Activated T-helper 1 cell treated with anti-CD3 and anti-CD28 coated beads, Interleukin-12 subunit alpha, Interleukin-12 subunit beta, Interleukin-2, Interleukin-4 antibody, amounts not matched to agents 30 ng/mL and 10 ng/mL and 1 ng/mL, durations not matched to agents 14 hours and 24 hours and 36 hours (primary cell): Measurements from ENCODE around the gene ECSCR. TPM values are rescaled to one million over a fixed set of nuclear protein-coding genes. Genes with fewer than 3 reads are reported as not detected.
A peak's percentile ranks its signal among the peaks of the same experiment; 100 is the strongest.
"Not testable (repeated sequence)": the region's sequence is repeated elsewhere in the genome, so short reads cannot be mapped to it uniquely, and the experiment has no call there.

Experiments used
- DNase-seq: peaks from one replicate; pipeline ENCODE4 v3.0.0; 2021; ENCODE audit warnings: low spot score
- H3K27ac Mint-ChIP-seq: one replicate; pipeline ENCODE4 v1.8.0; 2021; ENCODE audit warnings: mild to moderate bottlenecking, mixed read lengths
- H3K27me3 Mint-ChIP-seq: one replicate; pipeline ENCODE4 v1.8.0; 2022; ENCODE audit warnings: mild to moderate bottlenecking, moderate library complexity, mixed read lengths; ENCODE audit not compliant: insufficient read depth
- H3K36me3 Mint-ChIP-seq: one replicate; pipeline ENCODE4 v1.8.0; 2021; ENCODE audit warnings: low read depth, mixed read lengths
- H3K4me1 Mint-ChIP-seq: one replicate; pipeline ENCODE4 v1.8.0; 2021; ENCODE audit warnings: low read depth, mixed read lengths
- H3K4me3 Mint-ChIP-seq: one replicate; pipeline ENCODE4 v1.8.0; 2021; ENCODE audit warnings: mild to moderate bottlenecking, moderate library complexity, mixed read lengths
- H3K9me3 Mint-ChIP-seq: one replicate; pipeline ENCODE4 v1.8.0; 2021; ENCODE audit warnings: mixed read lengths
- intact Hi-C: fragments of 100-400 bp; cut with micrococcal nuclease; formaldehyde crosslinking; loops from one replicate; pipeline ENCODE4 v1.15.1; 2024
- total RNA-seq: library from RNA; stranded (reverse); gene quantifications from 2 replicates; pipeline ENCODE4 v1.2.3, GENCODE V29; 2022

Gene ECSCR
- total RNA-seq, 1 donor from 2014 or later: 1.3 TPM

DNA sequence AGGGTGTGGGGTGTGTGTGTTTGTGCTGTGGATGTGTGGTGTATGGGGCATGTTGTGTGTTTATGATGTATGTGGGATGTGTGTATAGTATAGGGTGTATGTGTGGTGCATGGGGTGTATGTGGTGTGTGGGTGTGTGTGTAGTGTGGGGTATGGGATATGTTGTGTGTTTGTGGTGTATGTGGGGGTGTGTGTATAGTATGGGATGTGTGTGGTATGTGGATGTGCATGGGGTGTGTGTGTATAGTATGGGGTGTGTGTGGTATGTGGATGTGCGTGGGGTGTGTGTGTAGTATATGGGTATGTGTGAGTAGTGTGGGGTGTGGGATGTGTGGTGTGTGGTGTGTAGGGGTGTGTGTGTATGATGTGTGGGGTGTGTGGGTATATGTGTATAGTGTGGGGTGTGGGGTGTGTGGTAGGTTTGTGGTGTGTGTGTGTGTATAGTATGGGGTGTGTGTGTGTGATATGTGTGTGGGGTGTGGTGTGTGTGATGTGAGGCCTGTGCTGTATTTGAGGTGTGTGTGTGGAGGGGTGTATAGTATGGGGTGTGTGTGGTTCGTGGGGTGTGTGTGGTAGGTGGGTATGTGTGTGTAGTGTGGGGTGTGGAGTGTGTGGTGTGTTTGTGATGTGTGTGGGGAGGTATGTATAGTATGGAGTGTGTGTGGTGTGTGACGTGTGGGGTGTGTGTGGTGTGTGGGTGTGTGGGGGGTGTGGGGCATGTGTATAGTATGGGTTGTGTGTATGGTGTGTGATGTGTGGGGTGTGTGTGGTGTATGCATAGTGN, 10.5 kb downstream of the ECSCR start:
- DNase-seq: no peak
- H3K27ac Mint-ChIP-seq: no peak overlapping the region
- H3K36me3 Mint-ChIP-seq: peaks cover 12% of the 10 kb centered on the region
- H3K4me1 Mint-ChIP-seq: peaks cover 53% of the 10 kb centered on the region
- H3K27me3 Mint-ChIP-seq: no peaks in the 10 kb centered on the region
- no peak overlapping the region for H3K4me3 Mint-ChIP-seq
- peaks cover 15% of the 10 kb centered on the region for H3K9me3 Mint-ChIP-seq
- intact Hi-C loops: no loop called here

DNA sequence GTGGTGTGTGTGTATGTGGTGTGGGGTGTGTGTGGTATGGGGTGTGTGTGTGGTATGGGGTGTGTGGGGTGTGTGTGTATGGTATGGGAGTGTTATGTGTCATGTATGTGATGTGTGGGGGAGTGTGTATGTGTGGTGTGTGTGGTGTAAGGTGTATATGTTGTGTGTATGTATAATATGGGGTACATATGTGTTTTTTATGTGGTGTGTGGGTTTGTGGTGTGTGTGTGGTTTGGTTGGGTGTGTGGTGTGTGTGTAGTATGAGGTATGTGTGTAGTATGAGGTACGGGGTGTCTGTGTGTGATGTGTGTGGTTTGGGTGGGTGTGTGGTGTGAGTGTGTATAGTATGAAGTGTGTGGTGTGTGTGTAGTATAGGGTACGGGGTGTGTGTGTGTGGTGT, 11.4 kb downstream of the ECSCR start:
- H3K4me3 Mint-ChIP-seq: no peak overlapping the region
- intact Hi-C loops: no loop called here
- H3K27ac Mint-ChIP-seq: no peak overlapping the region
- no peaks in the 10 kb centered on the region for H3K27me3 Mint-ChIP-seq
- peaks cover 20% of the 10 kb centered on the region for H3K36me3 Mint-ChIP-seq
- peaks cover 22% of the 10 kb centered on the region for H3K9me3 Mint-ChIP-seq
- peaks cover 53% of the 10 kb centered on the region for H3K4me1 Mint-ChIP-seq
- no peak for DNase-seq

DNA sequence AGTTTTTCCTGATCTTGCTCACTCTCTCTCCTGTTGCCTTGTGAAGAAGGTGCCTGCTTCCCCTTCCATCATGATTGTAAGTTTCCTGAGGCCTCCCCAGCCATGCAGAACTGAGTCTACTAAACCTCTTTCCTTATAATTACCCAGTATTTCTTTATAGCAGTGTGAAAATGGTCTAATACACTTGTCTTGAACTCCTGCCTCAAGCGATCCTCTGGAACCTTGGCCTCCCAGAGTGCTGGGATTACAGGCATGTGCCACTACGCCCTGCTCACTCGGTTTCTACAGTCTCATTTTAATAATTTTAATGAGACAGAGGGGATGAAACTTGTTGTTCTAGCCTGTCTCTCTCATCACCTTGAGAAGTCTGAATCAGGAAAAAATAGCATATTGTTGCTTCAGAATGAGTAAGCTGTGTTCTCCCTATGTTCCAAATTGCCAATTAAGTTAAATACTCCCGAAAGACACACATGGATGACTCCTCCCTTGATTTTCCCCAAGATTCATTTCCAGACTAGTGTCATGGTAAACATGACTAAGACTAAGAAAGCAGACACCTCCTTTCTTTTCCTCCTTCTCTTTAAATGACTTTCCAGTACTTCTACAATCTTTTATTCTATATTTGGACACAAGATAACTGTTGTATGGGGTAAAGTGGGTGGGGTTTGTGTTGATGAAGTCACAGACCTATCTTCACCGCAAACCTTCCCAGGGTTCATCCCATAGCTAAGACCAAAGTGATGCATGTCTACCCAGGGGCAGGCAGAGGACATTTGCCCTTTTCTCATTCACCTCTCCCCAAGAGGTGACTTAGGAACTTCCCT, 15.4 kb downstream of the ECSCR start:
- intact Hi-C loops: loop anchor here (1.0 to 2.0 kb wide), 8 partner anchors 8 to 190 kb away; partner anchors contain the start of genes DNAJC18, STING1 and UBE2D2
- Mint-ChIP-seq H3K27me3 (no peaks in the 10 kb centered on the region), H3K4me3 (peak overlapping the region; percentile 46), H3K4me1 (peaks cover 64% of the 10 kb centered on the region), H3K36me3 (peaks cover 20% of the 10 kb centered on the region), H3K9me3 (peaks cover 17% of the 10 kb centered on the region), H3K27ac (peak overlapping the region; percentile 98)
- no peak for DNase-seq

DNA sequence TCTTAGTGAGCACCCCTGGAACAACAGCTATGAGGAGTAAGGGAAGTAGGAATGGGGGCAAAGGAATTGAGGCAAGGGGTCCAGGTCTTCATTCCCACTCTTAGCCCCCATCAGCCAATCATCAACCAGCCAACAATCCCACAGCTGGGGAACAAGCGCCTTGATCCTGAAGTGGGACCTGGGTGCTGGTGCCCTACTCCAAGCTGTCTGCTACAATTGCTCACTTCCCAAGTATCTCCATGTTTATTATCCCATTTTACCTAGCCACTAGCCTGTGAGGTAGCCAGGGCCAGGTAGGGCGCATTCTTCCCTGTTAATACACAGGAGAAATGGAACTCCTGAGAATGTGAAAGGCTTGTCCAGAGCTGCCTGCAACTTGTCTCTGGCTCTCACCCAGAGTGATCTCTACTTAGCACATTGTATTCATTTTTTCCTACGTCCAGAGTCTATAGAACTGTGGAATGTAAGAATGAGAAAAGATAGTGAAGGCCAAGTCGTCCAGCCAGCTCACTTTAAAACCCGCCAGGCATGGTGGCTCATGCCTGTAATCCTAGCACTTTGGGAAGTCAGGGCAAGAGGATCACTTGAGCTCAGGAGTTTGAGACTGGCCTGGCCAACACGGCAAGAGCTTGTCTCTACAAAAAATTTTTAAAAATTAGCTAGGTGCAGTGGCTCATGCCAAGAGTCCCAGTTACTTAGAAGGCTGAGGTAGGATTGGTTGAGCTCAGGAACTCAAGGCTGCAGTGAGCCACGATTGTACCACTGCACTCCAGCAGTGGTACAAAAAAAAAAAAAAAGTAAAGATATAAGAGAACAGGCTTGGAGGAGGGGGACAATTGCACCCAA, 17.0 kb downstream of the ECSCR start:
- H3K4me3 Mint-ChIP-seq: no peak overlapping the region
- intact Hi-C loops: loop anchor here (2.0 kb wide), 1 partner anchor 191 kb away; no protein-coding TSS in a partner anchor
- H3K27me3 Mint-ChIP-seq: no peaks in the 10 kb centered on the region
- DNase-seq: no peak
- H3K4me1 Mint-ChIP-seq: peaks cover 75% of the 10 kb centered on the region
- peak overlapping the region; percentile 62 for H3K27ac Mint-ChIP-seq
- peaks cover 20% of the 10 kb centered on the region for H3K36me3 Mint-ChIP-seq
- peaks cover 17% of the 10 kb centered on the region for H3K9me3 Mint-ChIP-seq

DNA sequence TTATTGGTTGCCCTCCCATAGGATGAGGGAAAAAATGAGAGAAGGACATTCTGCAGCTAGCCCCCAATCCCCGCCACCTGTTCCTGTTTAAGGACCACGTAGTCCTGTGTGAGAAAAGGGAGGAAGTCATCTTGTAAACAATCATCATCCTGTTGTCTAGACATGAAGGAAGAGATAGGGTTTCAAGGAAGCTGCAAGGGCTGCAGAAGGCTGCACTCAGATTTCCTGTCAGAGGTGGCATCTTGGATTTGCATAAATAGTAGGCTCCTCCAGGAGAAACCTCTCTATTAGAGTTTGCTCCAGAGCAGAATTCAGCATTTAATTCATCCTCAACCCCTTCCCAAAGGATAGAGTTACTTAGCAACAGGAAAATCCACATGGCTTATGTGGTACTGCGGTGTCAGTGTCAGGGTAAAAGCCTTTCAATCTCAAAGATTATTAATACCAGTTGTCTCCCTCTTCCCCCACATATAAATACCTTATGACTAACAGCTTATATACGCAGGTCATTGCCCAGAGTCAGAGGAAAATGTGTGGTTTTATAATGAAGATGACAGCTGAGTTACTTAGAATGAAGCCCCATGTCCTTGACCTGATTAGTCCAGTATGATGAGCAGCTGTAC, 18.6 kb downstream of the ECSCR start:
- Mint-ChIP-seq H3K36me3 (peaks cover 21% of the 10 kb centered on the region), H3K27me3 (no peaks in the 10 kb centered on the region), H3K4me3 (peak overlapping the region; percentile 51), H3K9me3 (peaks cover 17% of the 10 kb centered on the region), H3K4me1 (peaks cover 85% of the 10 kb centered on the region), H3K27ac (peak overlapping the region; percentile 76)
- intact Hi-C loops: no loop called here
- DNase-seq: no peak

DNA sequence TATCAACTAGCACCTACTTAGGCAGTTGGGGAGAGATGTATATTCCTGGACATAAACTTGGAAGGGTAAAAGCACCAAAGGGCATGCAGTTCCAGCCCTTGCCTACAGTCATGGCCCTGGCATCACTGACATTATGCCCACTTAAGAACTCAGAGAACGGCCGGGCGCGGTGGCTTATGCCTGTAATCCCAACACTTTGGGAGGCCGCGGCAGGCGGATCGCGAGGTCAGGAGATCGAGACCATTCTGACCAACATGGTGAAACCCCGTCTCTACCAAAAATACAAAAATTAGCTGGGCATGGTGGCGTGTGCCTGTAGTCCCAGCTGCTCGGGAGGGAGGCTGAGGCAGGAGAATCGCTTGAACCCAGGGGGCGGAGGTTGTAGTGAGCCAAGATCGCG, 22.1 kb downstream of the ECSCR start:
- DNase-seq, H3K9me3 Mint-ChIP-seq, H3K4me3 Mint-ChIP-seq, H3K27me3 Mint-ChIP-seq, intact Hi-C loops, H3K36me3 Mint-ChIP-seq: not testable (repeated sequence)
- Mint-ChIP-seq H3K27ac (peak overlapping the region; percentile 99), H3K4me1 (peaks cover 71% of the 10 kb centered on the region)

DNA sequence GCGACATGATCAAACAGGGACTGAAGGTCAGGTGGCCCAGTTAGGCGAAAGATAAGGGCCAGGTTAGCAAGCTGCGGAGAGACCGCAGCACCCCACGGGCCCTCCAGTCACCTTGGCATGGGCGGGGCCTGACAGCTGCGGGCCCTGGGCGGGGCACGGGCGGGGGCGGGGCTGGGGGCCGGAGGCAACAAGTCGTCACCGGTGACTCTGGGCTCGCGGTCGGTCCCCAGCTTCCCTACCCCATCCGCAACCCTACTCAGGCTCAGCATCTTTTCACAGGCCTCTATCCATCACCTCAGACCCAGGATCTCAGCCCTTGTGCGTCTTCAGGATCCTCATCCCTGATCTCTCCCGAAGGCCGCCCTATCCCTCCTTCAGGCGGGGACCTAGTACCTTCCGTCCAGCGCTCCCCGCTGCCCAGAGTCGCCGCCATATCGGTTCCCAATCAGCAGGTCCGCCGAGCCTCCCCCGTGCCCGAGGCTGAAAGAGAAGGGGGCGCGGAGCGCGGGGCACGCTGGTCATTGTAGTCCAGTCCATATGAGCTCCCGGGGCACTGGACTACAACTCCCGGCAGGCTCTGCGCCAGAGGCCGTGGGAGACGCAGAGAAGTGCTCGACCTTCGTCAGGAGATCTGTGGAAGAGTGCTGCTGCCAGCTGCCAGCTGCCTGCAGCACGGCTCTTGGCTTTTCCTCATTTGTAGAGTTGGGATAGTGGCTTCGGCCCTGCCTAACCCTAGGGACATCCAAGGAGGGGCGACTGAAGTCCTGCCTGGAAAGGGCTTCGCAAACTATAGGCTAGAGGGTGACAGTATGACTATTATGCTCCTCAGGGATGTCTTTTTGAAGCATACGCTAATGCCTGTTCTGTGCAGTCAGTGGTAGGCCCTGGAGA, 23.3 kb downstream of the ECSCR start, which contains the start of gene DNAJC18:
Gene DNAJC18 (minus strand): TSS at position 513 of the 891 bp plus-strand sequence. CDS start 80 bp downstream, at position 433.
- Mint-ChIP-seq H3K27me3 (no peaks in the 10 kb centered on the region), H3K27ac (peak within 1 kb of the TSS; percentile 99), H3K4me1 (peaks cover 66% of the 10 kb centered on the region), H3K4me3 (peak within 1 kb of the TSS; percentile 95), H3K36me3 (peaks cover 14% of the 10 kb centered on the region), H3K9me3 (no peaks in the 10 kb centered on the region)
- intact Hi-C loops: loop anchor here (1.0 to 5.0 kb wide), 9 partner anchors 8 to 138 kb away; partner anchors contain the start of genes SPATA24, STING1 and UBE2D2
- peak; percentile 86 for DNase-seq

DNA sequence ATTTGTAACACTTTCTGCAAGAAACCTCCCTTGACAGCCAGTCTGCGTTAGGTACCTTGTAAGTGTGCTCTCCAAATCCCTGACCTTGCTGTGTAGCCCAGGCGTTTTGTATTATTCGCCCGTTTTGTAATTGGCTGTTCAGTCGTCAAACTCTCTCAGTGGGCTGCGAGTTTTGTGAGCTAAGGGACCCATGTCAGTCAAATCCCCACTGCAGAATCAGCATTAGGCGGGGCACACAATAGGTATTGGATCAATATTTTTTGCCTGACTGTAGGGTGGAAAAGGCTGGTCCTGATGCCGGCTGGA, 23.9 kb downstream of the ECSCR start:
- DNase-seq: no peak
- peaks cover 14% of the 10 kb centered on the region for H3K36me3 Mint-ChIP-seq
- H3K27ac Mint-ChIP-seq: peak overlapping the region; percentile 79
- H3K9me3 Mint-ChIP-seq: no peaks in the 10 kb centered on the region
- no peaks in the 10 kb centered on the region for H3K27me3 Mint-ChIP-seq
- intact Hi-C loops: loop anchor here (1.0 to 5.0 kb wide), 9 partner anchors 9 to 139 kb away; partner anchors contain the start of genes SPATA24, STING1 and UBE2D2
- H3K4me3 Mint-ChIP-seq: peak overlapping the region; percentile 95
- peaks cover 60% of the 10 kb centered on the region for H3K4me1 Mint-ChIP-seq

DNA sequence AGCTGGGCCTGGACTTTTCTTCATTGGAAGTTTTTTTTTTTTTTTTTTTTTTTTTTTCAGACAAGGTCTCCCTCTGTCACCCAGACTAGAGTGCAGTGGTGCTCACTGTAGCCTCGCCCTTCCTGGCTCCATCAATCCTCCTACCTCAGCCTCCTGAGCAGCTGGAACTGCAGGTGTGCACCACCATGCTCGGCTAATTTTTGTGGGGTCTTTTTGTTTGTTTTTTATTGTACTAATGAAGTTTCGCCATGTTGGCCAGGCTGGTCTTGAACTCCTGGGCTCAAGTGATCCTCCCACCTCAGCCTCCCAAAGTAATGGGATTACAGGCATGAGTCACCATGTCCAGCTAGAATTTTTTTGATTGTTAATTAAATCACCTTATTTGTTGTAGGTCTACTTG, 26.9 kb downstream of the ECSCR start:
- no peak overlapping the region for H3K27ac Mint-ChIP-seq
- peaks cover 34% of the 10 kb centered on the region for H3K4me1 Mint-ChIP-seq
- H3K36me3 Mint-ChIP-seq: peaks cover 23% of the 10 kb centered on the region
- H3K4me3 Mint-ChIP-seq: no peak overlapping the region
- H3K9me3 Mint-ChIP-seq: no peaks in the 10 kb centered on the region
- no peak for DNase-seq
- intact Hi-C loops: loop anchor here (5.0 kb wide), 1 partner anchor 142 kb away; no protein-coding TSS in a partner anchor
- no peaks in the 10 kb centered on the region for H3K27me3 Mint-ChIP-seq

DNA sequence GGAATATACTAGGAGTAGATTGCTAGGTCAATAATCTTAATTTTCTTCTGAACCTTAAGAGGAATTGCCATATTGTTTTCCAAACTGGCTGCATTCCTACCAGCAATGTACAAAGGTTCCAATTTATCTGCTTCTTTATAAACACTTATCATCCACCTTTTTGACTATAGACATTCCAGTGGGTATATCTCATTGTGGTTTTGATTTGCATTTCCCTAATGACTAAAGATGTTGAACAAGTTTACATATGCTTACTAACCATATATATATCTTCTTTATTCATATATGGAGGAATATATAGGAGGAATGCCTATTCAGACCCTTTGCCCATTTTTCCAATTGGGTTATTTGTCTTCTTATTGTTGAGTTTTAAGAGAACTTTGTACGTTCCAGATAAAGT, 30.8 kb downstream of the ECSCR start:
- no peak overlapping the region for H3K27ac Mint-ChIP-seq
- no peak overlapping the region for H3K4me3 Mint-ChIP-seq
- peaks cover 27% of the 10 kb centered on the region for H3K36me3 Mint-ChIP-seq

DNA sequence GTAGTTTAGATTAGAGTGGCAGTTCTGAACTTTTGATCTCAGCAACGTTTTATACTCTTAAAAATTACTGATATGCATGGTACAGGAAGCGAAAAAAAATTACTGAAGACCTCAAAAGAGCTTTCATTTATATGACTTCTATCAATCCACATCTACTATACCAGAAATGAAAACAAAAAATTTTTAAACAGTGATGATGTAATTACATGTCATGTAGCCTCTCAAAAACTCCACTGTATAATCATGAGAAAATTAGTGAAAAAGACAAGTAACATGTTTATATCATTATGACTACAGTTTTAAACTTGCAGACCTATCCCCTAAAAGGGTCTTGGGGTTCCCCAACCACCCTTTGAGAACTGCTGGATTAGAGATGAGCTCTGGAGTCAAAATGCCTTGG, 32.5 kb downstream of the ECSCR start:
- Mint-ChIP-seq H3K4me3 (no peak overlapping the region), H3K27me3 (no peaks in the 10 kb centered on the region), H3K27ac (no peak overlapping the region), H3K9me3 (no peaks in the 10 kb centered on the region), H3K36me3 (peaks cover 34% of the 10 kb centered on the region), H3K4me1 (peaks cover 10% of the 10 kb centered on the region)
- intact Hi-C loops: no loop called here
- DNase-seq: no peak

More for the DNA sequence above, 30.8 kb downstream of the ECSCR start:
- Mint-ChIP-seq H3K27me3 (no peaks in the 10 kb centered on the region), H3K4me1 (peaks cover 10% of the 10 kb centered on the region), H3K9me3 (no peaks in the 10 kb centered on the region)
- intact Hi-C loops: no loop called here
- DNase-seq: no peak
